NB4 (cell line): ENCODE measurements around the gene SCD5.

Experiments used
- MAX ChIP-seq: IDR thresholded peaks from 2 replicates; pipeline ENCODE4 v1.6.1; 2011; ENCODE audit warnings: low read depth, low read length
- MYC ChIP-seq: IDR thresholded peaks from 2 replicates; pipeline ENCODE4 v1.6.1; 2011; ENCODE audit warnings: low read depth, low read length
- POLR2A ChIP-seq: IDR thresholded peaks from 2 replicates; pipeline ENCODE4 v1.6.1; 2011; ENCODE audit warnings: mild to moderate bottlenecking; ENCODE audit not compliant: insufficient read length; ENCODE audit errors: extremely low read depth
- TF ChIP-seq, protein P1 (sequence below): IDR thresholded peaks from one replicate; pipeline ENCODE4 v1.5.1; 2012; ENCODE audit warnings: low read depth, low read length

- TF ChIP-seq, protein P1, sequence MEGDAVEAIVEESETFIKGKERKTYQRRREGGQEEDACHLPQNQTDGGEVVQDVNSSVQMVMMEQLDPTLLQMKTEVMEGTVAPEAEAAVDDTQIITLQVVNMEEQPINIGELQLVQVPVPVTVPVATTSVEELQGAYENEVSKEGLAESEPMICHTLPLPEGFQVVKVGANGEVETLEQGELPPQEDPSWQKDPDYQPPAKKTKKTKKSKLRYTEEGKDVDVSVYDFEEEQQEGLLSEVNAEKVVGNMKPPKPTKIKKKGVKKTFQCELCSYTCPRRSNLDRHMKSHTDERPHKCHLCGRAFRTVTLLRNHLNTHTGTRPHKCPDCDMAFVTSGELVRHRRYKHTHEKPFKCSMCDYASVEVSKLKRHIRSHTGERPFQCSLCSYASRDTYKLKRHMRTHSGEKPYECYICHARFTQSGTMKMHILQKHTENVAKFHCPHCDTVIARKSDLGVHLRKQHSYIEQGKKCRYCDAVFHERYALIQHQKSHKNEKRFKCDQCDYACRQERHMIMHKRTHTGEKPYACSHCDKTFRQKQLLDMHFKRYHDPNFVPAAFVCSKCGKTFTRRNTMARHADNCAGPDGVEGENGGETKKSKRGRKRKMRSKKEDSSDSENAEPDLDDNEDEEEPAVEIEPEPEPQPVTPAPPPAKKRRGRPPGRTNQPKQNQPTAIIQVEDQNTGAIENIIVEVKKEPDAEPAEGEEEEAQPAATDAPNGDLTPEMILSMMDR, result no peak
- TF ChIP-seq POLR2A (no peak), MAX (no peak), MYC (no peak)
Measured at GRCh38 chr4:82754513-82755165, 44.0 kb downstream of the SCD5 start.
